ENCODE results near the gene M1AP.
"Not testable (repeated sequence)": the region's sequence is repeated elsewhere in the genome, so short reads cannot be mapped to it uniquely, and the experiment has no call there.

M1AP gene

GRCh38 chr2:74653589-74653984, 5.5 kb upstream of the M1AP start:
- DNase-seq: no peak

GRCh38 chr2:74646834-74647482, 1.2 kb downstream of the M1AP start:
- no peak for DNase-seq

- DNase-seq: no peak
Observed at GRCh38 chr2:74646201-74646600, 1.9 kb downstream of the M1AP start.

GRCh38 chr2:74645344-74645743, 2.8 kb downstream of the M1AP start:
- DNase-seq: no peak

GRCh38 chr2:74639550-74639949, 8.6 kb downstream of the M1AP start:
- no peak for DNase-seq

- no peak for DNase-seq
Observed at GRCh38 chr2:74632939-74633312, 15.2 kb downstream of the M1AP start.

- peak; percentile 8 for DNase-seq
Observed at GRCh38 chr2:74632209-74632938, 15.8 kb downstream of the M1AP start.

- not testable (repeated sequence) for DNase-seq
Observed at GRCh38 chr2:74630454-74630853, 17.7 kb downstream of the M1AP start.

- DNase-seq: no peak
Observed at GRCh38 chr2:74628538-74629105, 19.5 kb downstream of the M1AP start.

GRCh38 chr2:74625658-74626425, 22.3 kb downstream of the M1AP start:
- no peak for DNase-seq

- DNase-seq: no peak
Observed at GRCh38 chr2:74620671-74621070, 27.5 kb downstream of the M1AP start.

- no peak for DNase-seq
Observed at GRCh38 chr2:74619651-74620297, 28.4 kb downstream of the M1AP start.

- DNase-seq: no peak
Observed at GRCh38 chr2:74618410-74619083, 29.6 kb downstream of the M1AP start.

- no peak for DNase-seq
Observed at GRCh38 chr2:74617122-74617521, 31.0 kb downstream of the M1AP start.

GRCh38 chr2:74606927-74607326, 41.2 kb downstream of the M1AP start:
- no peak for DNase-seq

- DNase-seq: no peak
Observed at GRCh38 chr2:74603282-74604000, 44.7 kb downstream of the M1AP start.

GRCh38 chr2:74602586-74603281, 45.4 kb downstream of the M1AP start:
- peak; percentile 69 for DNase-seq

- no peak for DNase-seq
Observed at GRCh38 chr2:74599676-74600075, 48.5 kb downstream of the M1AP start.

- DNase-seq: peak; percentile 23
Observed at GRCh38 chr2:74597410-74597809, 50.7 kb downstream of the M1AP start.

- DNase-seq: no peak
Observed at GRCh38 chr2:74596584-74596983, 51.5 kb downstream of the M1AP start.

Data from fibroblast of skin of right quadriceps (primary cell).